ENCODE data around the gene METTL22.

METTL22 gene

GRCh38 chr16:8575399-8575798 lies 46.1 kb upstream of the METTL22 start:
- no peak for ATAC-seq (ENCODE audit: insufficient read depth, low read depth)

GRCh38 chr16:8576141-8577004 lies 45.1 kb upstream of the METTL22 start:
- peaks cover 5% of the 10 kb centered on the region; the same call in 1 of the 2 replicates for H3K4me1 ChIP-seq (ENCODE audit: insufficient read depth, low read length)
- no peak for ATAC-seq (ENCODE audit: insufficient read depth, low read depth)
- no peak for TF ChIP-seq EZH2 (IDR thresholded peaks at IDR 0.05; ENCODE audit: borderline replicate concordance, low read depth, low read length, severe bottlenecking)
- no peak for TF ChIP-seq CTCF (IDR thresholded peaks at IDR 0.05; ENCODE audit: borderline replicate concordance, extremely low read depth, low read length, poor library complexity, severe bottlenecking)

More at GRCh38 chr16:8575399-8575798, 46.1 kb upstream of the METTL22 start:
- no peak for DNase-seq
- H3K9me3 ChIP-seq (ENCODE audit: insufficient read depth, low read length, severe bottlenecking), result no peaks in the 10 kb centered on the region
- H3K27ac ChIP-seq (ENCODE audit: low read length), result no peak overlapping the region
- no peaks in the 10 kb centered on the region for H3K79me2 ChIP-seq (ENCODE audit: insufficient read depth, low read length)
- H3K36me3 ChIP-seq (ENCODE audit: insufficient read depth, low read length), result no peaks in the 10 kb centered on the region
- no peaks in the 10 kb centered on the region for H4K20me1 ChIP-seq (ENCODE audit: insufficient read depth, low read length)
- no peak overlapping the region for H3K4me2 ChIP-seq (ENCODE audit: insufficient read depth, low read length)
- no peak for TF ChIP-seq CTCF (IDR thresholded peaks at IDR 0.05; ENCODE audit: borderline replicate concordance, extremely low read depth, low read length, poor library complexity, severe bottlenecking)
- no peak for TF ChIP-seq EZH2 (IDR thresholded peaks at IDR 0.05; ENCODE audit: borderline replicate concordance, low read depth, low read length, severe bottlenecking)
- H3K4me3 ChIP-seq (ENCODE audit: low read depth in 1 of 2, low read length in 2 of 2), result no peak overlapping the region
- no peak overlapping the region for H3K9ac ChIP-seq (ENCODE audit: low read depth, low read length)
- H3K4me1 ChIP-seq (ENCODE audit: insufficient read depth, low read length), result peaks cover 5% of the 10 kb centered on the region; the same call in 1 of the 2 replicates
- no peak overlapping the region for H2AFZ ChIP-seq (ENCODE audit: low read depth, low read length)
- no peaks in the 10 kb centered on the region for H3K27me3 ChIP-seq (ENCODE audit: insufficient read depth, low read length, poor library complexity)

GRCh38 chr16:8577678-8578304 lies 43.7 kb upstream of the METTL22 start:
- no peak overlapping the region for H3K27ac ChIP-seq (ENCODE audit: low read length)
- ATAC-seq (ENCODE audit: insufficient read depth, low read depth), result no peak
- no peaks in the 10 kb centered on the region for H4K20me1 ChIP-seq (ENCODE audit: insufficient read depth, low read length)
- no peak overlapping the region for H3K4me3 ChIP-seq (ENCODE audit: low read depth in 1 of 2, low read length in 2 of 2)
- no peak overlapping the region for H2AFZ ChIP-seq (ENCODE audit: low read depth, low read length)
- H3K9ac ChIP-seq (ENCODE audit: low read depth, low read length), result no peak overlapping the region
- H3K4me2 ChIP-seq (ENCODE audit: insufficient read depth, low read length), result no peak overlapping the region
- DNase-seq, result no peak
- TF ChIP-seq EZH2 (IDR thresholded peaks at IDR 0.05; ENCODE audit: borderline replicate concordance, low read depth, low read length, severe bottlenecking), result no peak
- TF ChIP-seq CTCF (IDR thresholded peaks at IDR 0.05; ENCODE audit: borderline replicate concordance, extremely low read depth, low read length, poor library complexity, severe bottlenecking), result no peak
- no peaks in the 10 kb centered on the region for H3K27me3 ChIP-seq (ENCODE audit: insufficient read depth, low read length, poor library complexity)
- no peaks in the 10 kb centered on the region for H3K9me3 ChIP-seq (ENCODE audit: insufficient read depth, low read length, severe bottlenecking)
- H3K79me2 ChIP-seq (ENCODE audit: insufficient read depth, low read length), result no peaks in the 10 kb centered on the region
- H3K4me1 ChIP-seq (ENCODE audit: insufficient read depth, low read length), result peaks cover 9% of the 10 kb centered on the region; the same call in 1 of the 2 replicates
- H3K36me3 ChIP-seq (ENCODE audit: insufficient read depth, low read length), result no peaks in the 10 kb centered on the region

More at GRCh38 chr16:8576141-8577004, 45.1 kb upstream of the METTL22 start:
- Histone ChIP-seq H3K27ac (ENCODE audit: low read length) (no peak overlapping the region), H3K4me3 (ENCODE audit: low read depth in 1 of 2, low read length in 2 of 2) (no peak overlapping the region), H3K9me3 (ENCODE audit: insufficient read depth, low read length, severe bottlenecking) (no peaks in the 10 kb centered on the region), H2AFZ (ENCODE audit: low read depth, low read length) (no peak overlapping the region), H3K36me3 (ENCODE audit: insufficient read depth, low read length) (no peaks in the 10 kb centered on the region), H3K79me2 (ENCODE audit: insufficient read depth, low read length) (no peaks in the 10 kb centered on the region), H3K4me2 (ENCODE audit: insufficient read depth, low read length) (no peak overlapping the region), H3K27me3 (ENCODE audit: insufficient read depth, low read length, poor library complexity) (no peaks in the 10 kb centered on the region), H3K9ac (ENCODE audit: low read depth, low read length) (no peak overlapping the region), H4K20me1 (ENCODE audit: insufficient read depth, low read length) (no peaks in the 10 kb centered on the region)
- no peak for DNase-seq

All from DND-41 (cell line).